ENCODE data around the gene PCDHGB6.

Gene PCDHGB6

GRCh38 chr5:141437221-141437620 is 29.4 kb downstream of the PCDHGB6 start:
- Histone ChIP-seq H4K8ac (ENCODE audit: low read depth, low read length) (no peak overlapping the region), H3K27me3 (ENCODE audit: control insufficient read depth in 3 of 3, insufficient read depth in 3 of 3, low read depth in 1 of 3, low read length in 3 of 3) (no peaks in the 10 kb centered on the region), H3K36me3 (replicated peaks in 1 of 2; ENCODE audit: control insufficient read depth in 2 of 2, insufficient read depth in 2 of 2, low read length in 2 of 2) (peaks cover 10 to 17% of the 10 kb centered on the region in 2 donors), H2BK15ac (ENCODE audit: low read length) (no peak overlapping the region), H3K79me1 (ENCODE audit: low read depth, low read length) (peaks cover 7% of the 10 kb centered on the region), H2BK12ac (ENCODE audit: low read length) (no peak overlapping the region), H3K9me3 (replicated peaks in 1 of 2; ENCODE audit: control insufficient read depth in 2 of 2, insufficient read depth in 1 of 2, low read depth in 1 of 2, low read length in 2 of 2) (peaks cover 24 to 44% of the 10 kb centered on the region in 2 donors), H3K27ac (replicated peaks; ENCODE audit: low read length) (no peak overlapping the region), H3K14ac (ENCODE audit: low read length) (no peak overlapping the region), H3K9ac (ENCODE audit: low read depth, low read length, poor library complexity) (no peak overlapping the region), H3K4me2 (ENCODE audit: insufficient read depth, low read length, poor library complexity, severe bottlenecking) (no peak overlapping the region), H3K18ac (ENCODE audit: low read length) (no peak overlapping the region), H4K91ac (ENCODE audit: low read depth, low read length, poor library complexity) (no peak overlapping the region), H3K4me1 (ENCODE audit: control insufficient read depth in 2 of 2, insufficient read depth in 1 of 2, low read depth in 1 of 2, low read length in 2 of 2) (no peaks in the 10 kb centered on the region), H2BK5ac (ENCODE audit: low read length) (no peak overlapping the region), H2BK120ac (ENCODE audit: low read depth, low read length) (no peak overlapping the region), H3K4me3 (ENCODE audit: low read length in 2 of 2) (no peak overlapping the region), H3K4ac (ENCODE audit: low read length) (no peak overlapping the region), H2AK5ac (ENCODE audit: low read depth, low read length) (no peak overlapping the region), H2AFZ (ENCODE audit: low read length) (no peak overlapping the region), H3K23ac (ENCODE audit: low read depth, low read length, poor library complexity) (no peak overlapping the region)
- WGBS, 2 donors (ENCODE audit: extremely low coverage in 2 of 2, insufficient read length in 2 of 2, insufficient replicate concordance in 1 of 2) = no CpG with 5 or more reads among the region's 2 CpGs
- DNase-seq (ENCODE audit: low spot score) = no peak

DNA sequence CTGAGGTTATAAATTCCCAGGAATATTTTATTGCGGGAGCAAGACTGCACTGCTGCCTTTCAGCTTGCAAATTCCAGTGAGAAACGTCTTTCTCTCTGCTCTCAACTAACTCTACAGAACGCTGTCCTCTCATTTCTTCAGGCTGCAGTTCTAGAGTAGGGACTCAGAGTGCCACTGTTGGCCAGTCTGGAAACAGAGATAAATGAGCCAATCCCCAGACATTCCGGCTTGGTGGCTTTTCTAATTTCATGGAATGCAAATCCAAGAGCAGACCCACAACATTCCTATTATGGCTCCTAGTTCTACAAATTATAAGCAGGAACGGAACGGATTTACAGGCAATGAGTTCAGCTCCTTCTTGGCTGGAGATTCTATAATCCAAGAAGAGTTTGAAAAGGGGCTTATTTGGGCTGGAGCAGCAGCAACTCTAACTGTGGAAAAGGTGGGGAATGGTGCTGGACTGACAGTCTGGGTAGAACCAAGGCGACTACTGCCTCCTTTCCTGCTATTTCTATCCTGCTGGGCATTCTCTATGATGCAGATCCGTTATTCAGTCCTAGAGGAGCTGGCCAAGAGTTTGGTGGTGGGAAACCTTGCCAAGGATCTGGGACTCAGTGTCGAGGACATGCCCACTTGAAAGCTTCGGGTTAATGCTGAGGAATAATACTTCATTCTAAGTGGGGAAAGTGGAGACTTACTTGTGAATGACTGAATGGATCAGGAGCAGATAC is 31.8 kb downstream of the PCDHGB6 start:
- no peak overlapping the region for H2AK5ac ChIP-seq (ENCODE audit: low read depth, low read length)
- no CpG with 5 or more reads among the region's 10 CpGs for WGBS, 2 donors (ENCODE audit: extremely low coverage in 2 of 2, insufficient read length in 2 of 2, insufficient replicate concordance in 1 of 2)
- H3K18ac ChIP-seq (ENCODE audit: low read length) = no peak overlapping the region
- no peak overlapping the region for H4K91ac ChIP-seq (ENCODE audit: low read depth, low read length, poor library complexity)
- H3K4me2 ChIP-seq (ENCODE audit: insufficient read depth, low read length, poor library complexity, severe bottlenecking) = no peak overlapping the region
- H2BK5ac ChIP-seq (ENCODE audit: low read length) = no peak overlapping the region
- no peak overlapping the region for H2BK12ac ChIP-seq (ENCODE audit: low read length)
- no peaks in the 10 kb centered on the region for H3K4me1 ChIP-seq (ENCODE audit: control insufficient read depth in 2 of 2, insufficient read depth in 1 of 2, low read depth in 1 of 2, low read length in 2 of 2)
- no peaks in the 10 kb centered on the region for H3K27me3 ChIP-seq (ENCODE audit: control insufficient read depth in 3 of 3, insufficient read depth in 3 of 3, low read depth in 1 of 3, low read length in 3 of 3)
- H3K14ac ChIP-seq (ENCODE audit: low read length) = no peak overlapping the region
- H2BK120ac ChIP-seq (ENCODE audit: low read depth, low read length) = no peak overlapping the region
- no peak overlapping the region for H2BK15ac ChIP-seq (ENCODE audit: low read length)
- no peak overlapping the region for H4K8ac ChIP-seq (ENCODE audit: low read depth, low read length)
- no peak overlapping the region for H3K4ac ChIP-seq (ENCODE audit: low read length)
- H3K9me3 ChIP-seq (replicated peaks in 1 of 2; ENCODE audit: control insufficient read depth in 2 of 2, insufficient read depth in 1 of 2, low read depth in 1 of 2, low read length in 2 of 2) = peaks cover 18 to 37% of the 10 kb centered on the region in 2 donors
- no peak overlapping the region for H3K4me3 ChIP-seq (ENCODE audit: low read length in 2 of 2)
- no peak overlapping the region for H3K9ac ChIP-seq (ENCODE audit: low read depth, low read length, poor library complexity)
- H2AFZ ChIP-seq (ENCODE audit: low read length) = no peak overlapping the region
- no peak for DNase-seq (ENCODE audit: low spot score)
- H3K36me3 ChIP-seq (replicated peaks in 1 of 2; ENCODE audit: control insufficient read depth in 2 of 2, insufficient read depth in 2 of 2, low read length in 2 of 2) = peaks cover 10 to 17% of the 10 kb centered on the region in 2 donors
- no peak overlapping the region for H3K27ac ChIP-seq (replicated peaks; ENCODE audit: low read length)
- peaks cover 5% of the 10 kb centered on the region for H3K79me1 ChIP-seq (ENCODE audit: low read depth, low read length)
- H3K23ac ChIP-seq (ENCODE audit: low read depth, low read length, poor library complexity) = no peak overlapping the region

DNA sequence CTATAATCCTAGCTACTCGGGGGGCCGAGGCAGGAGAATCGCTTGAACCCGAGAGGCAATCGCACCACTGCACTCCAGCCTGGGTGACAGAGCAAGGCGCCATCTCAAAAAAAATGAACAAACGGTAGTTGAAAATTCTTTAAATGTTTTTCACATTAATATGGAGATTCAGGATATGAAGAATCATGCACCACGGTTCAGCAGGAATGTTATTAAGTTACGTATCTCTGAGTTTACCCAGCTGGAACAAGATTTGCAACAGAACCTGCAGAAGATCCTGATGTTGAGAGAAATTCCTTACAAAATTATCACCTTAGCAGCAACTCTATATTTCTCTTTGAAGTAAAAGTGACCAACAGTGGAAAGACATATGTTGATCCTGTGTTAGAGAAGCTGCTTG is 32.5 kb downstream of the PCDHGB6 start:
- Histone ChIP-seq H3K9ac (ENCODE audit: low read depth, low read length, poor library complexity) (no peak overlapping the region), H2BK15ac (ENCODE audit: low read length) (no peak overlapping the region), H2BK120ac (ENCODE audit: low read depth, low read length) (no peak overlapping the region), H3K4ac (ENCODE audit: low read length) (no peak overlapping the region), H3K27ac (replicated peaks; ENCODE audit: low read length) (no peak overlapping the region), H3K36me3 (replicated peaks in 1 of 2; ENCODE audit: control insufficient read depth in 2 of 2, insufficient read depth in 2 of 2, low read length in 2 of 2) (peaks cover 10 to 17% of the 10 kb centered on the region in 2 donors), H2BK12ac (ENCODE audit: low read length) (no peak overlapping the region), H2AK5ac (ENCODE audit: low read depth, low read length) (no peak overlapping the region), H2AFZ (ENCODE audit: low read length) (no peak overlapping the region), H3K18ac (ENCODE audit: low read length) (no peak overlapping the region), H3K9me3 (replicated peaks in 1 of 2; ENCODE audit: control insufficient read depth in 2 of 2, insufficient read depth in 1 of 2, low read depth in 1 of 2, low read length in 2 of 2) (peaks cover 18 to 37% of the 10 kb centered on the region in 2 donors), H3K27me3 (ENCODE audit: control insufficient read depth in 3 of 3, insufficient read depth in 3 of 3, low read depth in 1 of 3, low read length in 3 of 3) (no peaks in the 10 kb centered on the region), H3K4me1 (ENCODE audit: control insufficient read depth in 2 of 2, insufficient read depth in 1 of 2, low read depth in 1 of 2, low read length in 2 of 2) (no peaks in the 10 kb centered on the region), H4K8ac (ENCODE audit: low read depth, low read length) (no peak overlapping the region), H3K4me3 (ENCODE audit: low read length in 2 of 2) (no peak overlapping the region), H3K4me2 (ENCODE audit: insufficient read depth, low read length, poor library complexity, severe bottlenecking) (no peak overlapping the region), H2BK5ac (ENCODE audit: low read length) (no peak overlapping the region), H3K23ac (ENCODE audit: low read depth, low read length, poor library complexity) (no peak overlapping the region), H3K14ac (ENCODE audit: low read length) (no peak overlapping the region), H3K79me1 (ENCODE audit: low read depth, low read length) (peaks cover 5% of the 10 kb centered on the region), H4K91ac (ENCODE audit: low read depth, low read length, poor library complexity) (no peak overlapping the region)
- WGBS, 2 donors (ENCODE audit: extremely low coverage in 2 of 2, insufficient read length in 2 of 2, insufficient replicate concordance in 1 of 2) = no CpG with 5 or more reads among the region's 9 CpGs
- DNase-seq (ENCODE audit: low spot score) = no peak

DNA sequence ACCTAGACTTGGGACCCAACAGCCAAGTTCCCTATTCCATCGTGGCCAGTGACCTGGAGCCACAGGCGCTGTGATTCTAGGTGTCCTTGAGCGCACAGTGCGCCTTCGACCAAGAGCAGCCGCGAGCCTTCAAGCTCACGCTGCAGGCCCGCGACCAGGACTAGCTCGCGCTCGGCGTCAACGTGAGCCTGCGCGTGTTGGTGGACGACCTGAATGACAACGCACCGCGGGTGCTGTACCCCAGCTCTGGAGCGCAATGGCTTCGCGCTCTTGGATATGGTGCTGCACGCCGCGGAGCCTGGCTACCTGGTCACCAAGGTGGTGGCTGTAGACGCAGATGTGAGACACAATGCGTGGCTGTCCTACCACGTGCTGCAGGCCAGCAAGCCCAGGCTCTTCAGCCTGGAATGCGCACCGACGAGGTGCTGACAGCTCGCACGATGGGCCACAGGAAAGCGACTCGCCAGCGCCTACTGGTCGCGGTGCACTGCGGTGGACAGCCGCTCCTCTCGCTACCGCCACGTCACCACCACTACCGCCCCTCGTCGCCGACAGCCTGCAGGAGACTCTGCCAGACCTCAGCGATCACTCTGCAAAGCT is 33.9 kb downstream of the PCDHGB6 start:
- no peak overlapping the region for H2AK5ac ChIP-seq (ENCODE audit: low read depth, low read length)
- H3K27me3 ChIP-seq (ENCODE audit: control insufficient read depth in 3 of 3, insufficient read depth in 3 of 3, low read depth in 1 of 3, low read length in 3 of 3) = no peaks in the 10 kb centered on the region
- H3K4me1 ChIP-seq (ENCODE audit: control insufficient read depth in 2 of 2, insufficient read depth in 1 of 2, low read depth in 1 of 2, low read length in 2 of 2) = no peaks in the 10 kb centered on the region
- no peak overlapping the region for H3K18ac ChIP-seq (ENCODE audit: low read length)
- no peak overlapping the region for H3K4ac ChIP-seq (ENCODE audit: low read length)
- no peak overlapping the region for H4K8ac ChIP-seq (ENCODE audit: low read depth, low read length)
- H2BK12ac ChIP-seq (ENCODE audit: low read length) = no peak overlapping the region
- H3K14ac ChIP-seq (ENCODE audit: low read length) = no peak overlapping the region
- peak overlapping the region in 1 of 2 donors; percentile 56 for H3K4me3 ChIP-seq (ENCODE audit: low read length in 2 of 2)
- H2BK15ac ChIP-seq (ENCODE audit: low read length) = no peak overlapping the region
- H3K79me1 ChIP-seq (ENCODE audit: low read depth, low read length) = peaks cover 5% of the 10 kb centered on the region
- no peak overlapping the region for H2BK120ac ChIP-seq (ENCODE audit: low read depth, low read length)
- no peak overlapping the region for H3K27ac ChIP-seq (replicated peaks; ENCODE audit: low read length)
- H3K9me3 ChIP-seq (replicated peaks in 1 of 2; ENCODE audit: control insufficient read depth in 2 of 2, insufficient read depth in 1 of 2, low read depth in 1 of 2, low read length in 2 of 2) = peaks cover 18 to 34% of the 10 kb centered on the region in 2 donors
- peaks cover 10 to 17% of the 10 kb centered on the region in 2 donors for H3K36me3 ChIP-seq (replicated peaks in 1 of 2; ENCODE audit: control insufficient read depth in 2 of 2, insufficient read depth in 2 of 2, low read length in 2 of 2)
- H3K23ac ChIP-seq (ENCODE audit: low read depth, low read length, poor library complexity) = peak overlapping the region; percentile 44
- no peak for DNase-seq (ENCODE audit: low spot score)
- H4K91ac ChIP-seq (ENCODE audit: low read depth, low read length, poor library complexity) = no peak overlapping the region
- no peak overlapping the region for H3K9ac ChIP-seq (ENCODE audit: low read depth, low read length, poor library complexity)
- H2BK5ac ChIP-seq (ENCODE audit: low read length) = no peak overlapping the region
- WGBS, 2 donors (ENCODE audit: extremely low coverage in 2 of 2, insufficient read length in 2 of 2, insufficient replicate concordance in 1 of 2) = no CpG with 5 or more reads among the region's 50 CpGs
- no peak overlapping the region for H2AFZ ChIP-seq (ENCODE audit: low read length)
- H3K4me2 ChIP-seq (ENCODE audit: insufficient read depth, low read length, poor library complexity, severe bottlenecking) = no peak overlapping the region
